Left ventricle myocardium inferior (tissue), 1 donor: Measurements from ENCODE around the gene GOLGA6L25. TPM values are rescaled to one million over a fixed set of nuclear protein-coding genes. Genes with fewer than 3 reads are reported as not detected.
"Not testable (repeated sequence)": the region's sequence is repeated elsewhere in the genome, so short reads cannot be mapped to it uniquely, and the experiment has no call there.

Experiments
- DNase-seq: peaks from one replicate; pipeline ENCODE4 v3.0.0-alpha.2; 2020
- H3K27ac ChIP-seq: fragments of 200-600 bp; replicated peaks from 2 replicates; pipeline ENCODE4 v1.8.0; 2021
- H3K27me3 ChIP-seq: fragments of 200-600 bp; 2 replicates; pipeline ENCODE4 v1.8.0; 2021; ENCODE audit warnings: low read depth
- H3K36me3 ChIP-seq: fragments of 200-600 bp; 2 replicates; pipeline ENCODE4 v1.8.0; 2021
- H3K4me1 ChIP-seq: fragments of 200-600 bp; 2 replicates; pipeline ENCODE4 v1.8.0; 2021
- H3K4me3 ChIP-seq: fragments of 200-600 bp; 2 replicates; pipeline ENCODE4 v1.8.0; 2021; ENCODE audit warnings: mild to moderate bottlenecking, moderate library complexity
- H3K9me3 ChIP-seq: fragments of 200-600 bp; replicated peaks from 2 replicates; pipeline ENCODE4 v1.8.0; 2021
- intact Hi-C: fragments of 100-400 bp; cut with micrococcal nuclease; formaldehyde crosslinking; loops from one replicate; pipeline ENCODE4 v1.11.0; 2022
- long read RNA-seq: library from polyadenylated mRNA; unstranded; transcript quantifications from one replicate; pipeline ENCODE4 v2.0.0, GENCODE V29; 2021
- total RNA-seq: library from RNA; stranded (reverse); fragmentation: NEBNext Ultra II Directional; extraction: Animal tissue kit (Norgen Biotek cat#: 25700); gene quantifications from one replicate; pipeline ENCODE4 v1.2.1, GENCODE V29; 2021
- donor health status: DM: no; HTN: yes; CAD: no; lungs with severe emphysema.

GOLGA6L25 gene, protein sequence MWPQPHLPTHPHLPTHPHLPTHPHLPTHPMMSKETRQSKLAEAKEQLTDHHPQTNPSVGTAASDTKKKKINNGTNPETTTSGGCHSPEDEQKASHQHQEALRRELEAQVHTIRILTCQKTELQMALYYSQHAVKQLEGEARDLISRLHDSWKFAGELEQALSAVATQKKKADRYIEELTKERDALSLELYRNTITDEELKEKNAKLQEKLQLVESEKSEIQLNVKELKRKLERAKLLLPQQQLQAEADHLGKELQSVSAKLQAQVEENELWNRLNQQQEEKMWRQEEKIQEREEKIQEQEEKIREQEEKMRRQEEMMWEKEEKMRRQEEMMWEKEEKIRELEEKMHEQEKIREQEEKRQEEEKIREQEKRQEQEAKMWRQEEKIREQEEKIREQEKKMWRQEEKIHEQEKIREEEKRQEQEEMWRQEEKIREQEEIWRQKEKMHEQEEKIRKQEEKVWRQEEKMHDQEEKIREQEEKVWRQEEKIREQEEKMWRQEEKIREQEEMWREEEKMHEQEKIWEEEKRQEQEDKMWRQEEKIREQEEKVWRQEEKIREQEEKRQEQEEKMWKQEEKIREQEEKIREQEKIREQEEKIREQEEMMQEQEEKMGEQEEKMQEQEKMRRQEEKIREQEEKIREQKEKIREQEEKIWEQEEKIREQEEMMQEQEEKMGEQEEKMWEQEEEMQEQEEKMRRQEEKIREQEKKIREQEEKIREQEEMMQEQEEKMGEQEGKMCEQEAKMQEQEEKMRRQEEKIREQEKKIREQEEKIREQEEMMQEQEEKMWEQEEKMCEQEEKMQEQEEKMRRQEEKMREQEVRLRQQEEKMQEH
- not detected for total RNA-seq
- long read RNA-seq: 0 reads

DNA sequence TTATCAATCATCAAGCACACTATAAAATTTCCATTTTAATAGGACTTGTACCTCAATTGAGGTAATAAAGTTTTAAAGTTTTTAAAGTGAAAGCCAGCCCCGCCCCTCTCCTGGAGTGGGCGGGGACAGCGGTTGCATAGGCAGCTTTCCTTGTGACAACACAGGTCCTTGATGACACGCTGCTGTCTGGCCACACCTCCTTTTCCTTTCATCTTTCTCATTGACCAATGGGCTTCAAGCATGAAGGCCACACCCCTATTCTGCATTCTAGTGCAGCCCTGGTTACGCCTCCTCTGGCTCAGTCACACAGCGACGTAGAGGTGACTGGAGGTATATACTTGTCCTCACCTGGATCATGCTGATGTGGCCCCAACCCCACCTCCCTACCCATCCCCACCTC, at the start of gene GOLGA6L25:
Gene GOLGA6L25, plus strand, starts transcription at position 301 of the 400 bp plus-strand sequence. Its CDS starts 61 bp downstream, at position 362.
- H3K27me3 ChIP-seq, H3K36me3 ChIP-seq, intact Hi-C loops, H3K9me3 ChIP-seq, H3K4me3 ChIP-seq, DNase-seq, H3K4me1 ChIP-seq, H3K27ac ChIP-seq: not testable (repeated sequence)

DNA sequence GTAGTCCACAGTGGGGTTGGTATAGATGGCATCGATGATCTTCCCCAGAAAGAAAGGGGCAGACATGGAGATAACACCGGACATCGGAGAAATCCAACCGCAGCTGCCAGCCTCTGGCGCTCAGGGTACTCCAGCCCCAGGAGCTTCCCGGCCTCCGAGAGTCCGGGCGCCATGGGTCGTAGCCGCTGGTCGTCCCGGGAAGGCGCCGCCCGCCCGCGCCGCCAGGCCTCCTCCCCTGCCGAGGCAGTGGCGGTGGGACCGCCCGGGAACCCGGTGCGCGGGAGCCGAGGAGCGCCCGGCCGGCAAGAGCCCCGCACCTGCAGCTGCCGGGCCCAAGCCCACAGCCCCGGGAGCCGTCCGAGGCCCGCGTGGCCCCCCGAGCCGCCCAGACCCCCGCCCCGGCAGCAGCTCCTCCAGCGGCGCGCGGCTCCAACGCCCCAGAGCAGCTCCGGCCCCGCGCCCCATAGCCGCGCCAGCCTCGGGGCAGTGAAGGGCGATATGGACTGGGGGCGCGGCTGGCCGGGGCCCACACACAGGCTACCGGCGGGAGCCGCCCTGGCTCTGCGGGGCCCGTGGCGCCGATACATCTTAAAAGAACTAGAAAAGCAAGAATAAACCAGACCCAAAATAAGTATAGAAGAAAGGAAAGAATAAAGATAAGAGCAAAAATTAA, 45.0 kb upstream of the GOLGA6L25 start:
- not testable (repeated sequence) for H3K27ac ChIP-seq
- H3K4me3 ChIP-seq: peak overlapping the region; percentile 37

DNA sequence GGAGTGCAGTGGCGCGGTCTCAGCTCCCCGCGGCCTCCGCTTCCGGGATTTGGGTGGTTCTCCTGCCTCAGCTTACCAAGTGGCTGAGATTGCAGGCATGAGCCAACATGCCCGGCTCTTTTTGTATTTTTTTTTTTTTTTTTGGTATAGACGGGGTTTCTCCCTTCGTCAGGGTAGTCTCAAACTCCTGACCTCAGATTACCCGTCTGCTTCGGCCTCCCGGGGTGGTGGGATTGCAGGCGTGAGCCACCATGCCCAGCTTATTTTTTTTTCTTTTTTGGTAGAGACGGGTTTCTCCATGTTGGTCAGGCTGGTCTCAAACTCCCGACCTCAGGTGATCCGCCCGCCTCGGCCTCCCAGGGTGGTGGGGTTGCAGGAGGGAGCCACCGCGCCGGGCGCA, 39.2 kb upstream of the GOLGA6L25 start:
- not testable (repeated sequence) for H3K9me3 ChIP-seq, H3K4me1 ChIP-seq, H3K36me3 ChIP-seq

More for the DNA sequence above, 45.0 kb upstream of the GOLGA6L25 start:
- H3K4me1 ChIP-seq, intact Hi-C loops, H3K27me3 ChIP-seq, H3K9me3 ChIP-seq, H3K36me3 ChIP-seq: not testable (repeated sequence)
- DNase-seq: peak; percentile 2

DNA sequence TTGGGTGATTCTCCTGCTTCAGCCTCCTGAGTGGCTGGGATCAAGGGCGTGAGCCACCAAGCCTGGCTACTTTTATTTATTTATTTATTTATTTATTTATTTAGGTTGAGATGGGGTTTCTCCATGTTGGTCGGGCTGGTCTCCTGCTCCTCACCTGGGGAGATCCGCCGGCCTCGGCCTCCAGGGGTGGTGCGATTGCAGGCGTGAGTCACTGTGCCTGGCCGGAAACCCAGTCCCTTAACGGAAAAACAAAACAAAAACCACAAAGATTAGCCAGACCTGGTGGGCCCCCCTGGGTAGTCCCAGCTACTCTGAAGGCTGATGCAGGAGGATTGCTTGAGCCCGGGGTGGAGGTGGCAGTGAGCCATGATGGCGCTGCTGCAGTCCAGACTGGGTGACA, 38.2 kb upstream of the GOLGA6L25 start:
- H3K4me1 ChIP-seq, H3K36me3 ChIP-seq, intact Hi-C loops, DNase-seq, H3K4me3 ChIP-seq, H3K27me3 ChIP-seq, H3K9me3 ChIP-seq, H3K27ac ChIP-seq: not testable (repeated sequence)

More for the DNA sequence above, 39.2 kb upstream of the GOLGA6L25 start:
- DNase-seq, H3K27ac ChIP-seq, H3K4me3 ChIP-seq, intact Hi-C loops, H3K27me3 ChIP-seq: not testable (repeated sequence)

DNA sequence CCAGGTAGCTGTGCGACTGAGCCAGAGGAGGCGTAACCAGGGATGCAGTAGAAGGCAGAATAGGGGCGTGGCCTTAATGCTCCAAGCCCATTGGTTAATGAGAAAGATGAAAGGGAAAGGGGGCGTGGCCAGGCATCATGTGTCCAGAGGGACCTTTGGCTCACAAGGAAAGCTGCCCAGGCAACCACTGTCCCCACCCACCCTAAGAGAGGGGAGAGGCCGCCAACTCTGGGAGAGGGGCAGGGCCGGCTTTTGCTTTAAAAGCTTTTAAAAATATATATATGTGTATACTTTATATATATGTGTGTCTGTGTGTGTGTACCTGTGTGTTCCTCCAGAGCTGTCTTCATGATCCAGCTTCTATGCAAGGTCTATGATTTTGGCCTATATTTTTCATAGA, 20.4 kb upstream of the GOLGA6L25 start, which contains the start of gene GOLGA8G:
Gene GOLGA8G, minus strand, starts transcription at position 18 of the 400 bp plus-strand sequence. CDS start 62 bp downstream, outside the sequence.
- H3K4me3 ChIP-seq, H3K9me3 ChIP-seq, H3K27me3 ChIP-seq, H3K36me3 ChIP-seq, H3K4me1 ChIP-seq, intact Hi-C loops, DNase-seq, H3K27ac ChIP-seq: not testable (repeated sequence)

DNA sequence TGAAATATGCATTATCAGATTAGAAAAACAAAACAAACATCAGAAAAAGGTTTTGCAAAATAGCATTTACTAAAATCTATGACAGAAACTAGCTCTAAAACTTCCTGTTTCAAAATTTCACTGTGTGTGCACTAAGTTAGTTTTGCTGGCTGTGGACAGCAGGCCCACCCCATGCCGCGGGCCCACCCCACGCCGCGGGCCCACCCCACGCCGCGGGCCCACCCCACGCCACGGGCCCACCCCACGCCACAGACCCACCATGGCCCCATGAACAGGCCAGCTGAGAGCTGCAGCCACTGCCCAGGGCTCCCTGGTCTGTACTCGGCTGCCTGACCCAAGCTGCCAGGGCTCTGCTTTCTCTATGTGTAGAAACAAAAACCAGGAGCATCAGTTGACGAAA, 20.0 kb downstream of the GOLGA6L25 start:
- H3K27me3 ChIP-seq, H3K4me3 ChIP-seq, H3K36me3 ChIP-seq, intact Hi-C loops, DNase-seq, H3K4me1 ChIP-seq, H3K27ac ChIP-seq, H3K9me3 ChIP-seq: not testable (repeated sequence)

DNA sequence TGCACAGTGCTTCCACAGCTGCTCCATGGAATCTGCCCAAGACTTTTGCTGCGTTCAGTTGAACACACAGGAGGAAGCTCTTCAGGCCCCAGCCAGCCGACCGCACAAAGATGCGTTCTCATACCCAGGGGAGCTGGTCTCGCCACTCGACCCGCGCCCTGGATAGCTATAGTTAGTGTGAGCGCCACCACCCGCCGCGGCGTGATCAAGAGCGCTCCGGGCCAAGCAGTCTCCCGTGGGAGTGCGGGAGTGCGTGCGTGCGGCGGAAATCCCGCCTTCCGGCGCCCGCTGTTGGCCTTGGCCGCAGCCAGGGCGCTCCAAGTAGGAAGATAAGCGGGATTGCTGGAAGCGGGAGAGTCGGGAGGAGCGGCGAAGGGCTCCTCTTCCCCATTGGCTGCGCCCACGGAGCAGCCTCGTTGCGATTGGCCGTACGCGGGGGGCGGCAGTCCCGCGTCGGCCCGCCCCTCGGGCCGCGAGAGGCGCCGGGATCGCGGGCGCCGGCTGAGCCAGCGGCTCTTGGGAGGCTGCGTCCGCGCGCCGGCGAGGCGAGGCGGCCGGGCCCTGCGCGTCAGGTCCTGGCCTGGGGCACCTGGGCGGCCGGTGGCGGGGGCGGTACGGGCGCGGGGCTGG, 35.7 kb downstream of the GOLGA6L25 start:
- H3K4me1 ChIP-seq, H3K36me3 ChIP-seq, DNase-seq, H3K27me3 ChIP-seq, H3K9me3 ChIP-seq, intact Hi-C loops: not testable (repeated sequence)
- peak overlapping the region; percentile 57 for H3K4me3 ChIP-seq
- H3K27ac ChIP-seq: peak overlapping the region; percentile 58

DNA sequence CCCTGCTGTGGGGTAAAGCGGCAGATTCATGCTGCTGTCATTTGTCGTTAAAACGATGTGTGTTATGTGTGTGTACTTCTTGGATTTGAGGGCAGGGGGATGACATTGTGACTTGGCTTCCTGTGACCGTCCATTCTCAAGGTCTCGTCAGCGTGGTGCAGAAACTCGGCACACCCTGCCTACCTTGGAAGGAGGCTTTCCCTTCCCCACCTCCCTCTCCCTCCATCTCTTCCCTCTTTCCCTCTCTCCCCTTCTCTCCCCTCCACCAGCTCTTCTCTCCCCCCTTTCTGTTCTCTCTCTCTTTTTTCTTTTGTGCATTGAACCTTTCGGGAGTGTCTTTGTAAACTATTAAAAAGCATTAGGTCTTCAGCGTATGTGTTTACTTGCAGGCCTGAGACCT, 36.4 kb downstream of the GOLGA6L25 start:
- Histone ChIP-seq H3K27ac (peak overlapping the region; percentile 60), H3K4me3 (peak overlapping the region; percentile 61)

DNA sequence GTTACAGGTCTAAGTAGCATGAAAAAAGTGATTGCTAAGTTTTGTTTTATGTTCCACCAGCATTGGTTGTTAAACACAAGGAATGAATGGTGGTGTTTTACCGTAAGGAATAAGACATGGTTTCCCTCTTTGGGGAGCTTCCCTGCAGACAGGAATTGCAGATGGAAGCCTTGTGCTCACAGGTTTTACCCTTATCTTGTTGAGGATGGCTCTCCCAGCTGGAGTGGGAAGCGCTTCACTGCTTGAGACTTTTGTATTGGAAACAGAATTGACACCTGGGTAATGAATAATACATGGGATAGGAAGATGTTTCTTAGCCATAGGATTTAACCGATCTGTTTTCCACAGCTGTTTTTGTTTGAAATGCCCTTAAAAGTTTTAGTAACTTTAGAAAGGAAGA, 39.0 kb downstream of the GOLGA6L25 start:
- H3K4me1 ChIP-seq, H3K9me3 ChIP-seq, DNase-seq, intact Hi-C loops, H3K36me3 ChIP-seq, H3K27ac ChIP-seq, H3K4me3 ChIP-seq, H3K27me3 ChIP-seq: not testable (repeated sequence)

More for the DNA sequence above, 36.4 kb downstream of the GOLGA6L25 start:
- DNase-seq, H3K27me3 ChIP-seq, H3K36me3 ChIP-seq, H3K9me3 ChIP-seq, H3K4me1 ChIP-seq, intact Hi-C loops: not testable (repeated sequence)

DNA sequence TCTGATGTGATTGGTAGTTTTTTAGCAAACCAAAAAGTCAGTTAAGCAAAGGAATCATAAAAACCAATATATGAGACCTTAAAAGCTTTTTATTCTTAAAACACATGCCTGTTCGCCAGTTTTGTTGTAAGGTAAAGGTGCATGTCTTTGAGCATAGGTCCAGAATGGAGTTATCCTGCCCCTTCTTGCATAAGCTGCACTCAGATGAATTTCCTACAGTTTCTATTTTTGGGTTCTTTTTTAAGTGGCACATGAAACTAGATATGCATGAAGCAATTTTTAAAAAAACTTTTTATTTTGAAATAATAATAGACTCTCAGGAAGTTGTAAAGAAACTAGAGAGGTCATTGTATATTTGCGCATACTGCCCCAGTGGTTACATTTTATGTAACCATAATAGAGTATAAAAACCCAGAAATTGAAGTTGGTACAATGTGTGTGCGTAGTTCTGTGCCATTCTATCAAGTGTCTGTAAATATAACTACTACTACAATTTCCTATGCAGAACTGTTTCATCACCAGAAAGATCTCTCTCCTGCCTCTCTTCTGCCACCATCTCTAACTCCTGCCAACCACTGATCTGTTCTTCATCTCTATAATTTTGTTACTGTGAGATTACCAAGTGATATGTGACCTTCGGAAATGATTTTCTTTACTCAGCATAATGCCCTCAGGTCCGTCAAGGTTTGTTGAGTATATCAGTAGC, 40.2 kb downstream of the GOLGA6L25 start:
- DNase-seq, intact Hi-C loops, H3K27me3 ChIP-seq, H3K27ac ChIP-seq, H3K36me3 ChIP-seq, H3K4me3 ChIP-seq, H3K4me1 ChIP-seq, H3K9me3 ChIP-seq: not testable (repeated sequence)

DNA sequence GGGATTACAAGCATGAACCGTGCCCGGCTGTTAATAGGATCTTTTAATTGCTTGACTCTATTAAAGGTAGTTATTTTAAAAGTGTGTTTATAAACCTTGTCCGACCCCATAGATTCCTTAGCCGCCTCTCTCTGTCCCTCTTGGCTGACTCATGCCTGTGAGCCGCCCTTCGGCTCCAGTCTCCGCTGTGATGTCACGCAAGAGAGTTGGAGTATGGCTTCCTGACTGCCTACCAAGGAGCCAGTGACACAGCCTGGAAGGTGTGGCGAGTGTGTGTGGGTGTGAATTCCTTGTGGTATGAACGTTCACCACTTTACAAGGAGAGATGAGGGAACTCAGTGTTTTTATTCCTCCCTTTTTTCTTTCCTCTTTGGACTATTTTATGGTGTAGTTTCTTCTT, 44.1 kb downstream of the GOLGA6L25 start:
- H3K4me3 ChIP-seq, DNase-seq, intact Hi-C loops, H3K36me3 ChIP-seq, H3K9me3 ChIP-seq, H3K27ac ChIP-seq, H3K4me1 ChIP-seq, H3K27me3 ChIP-seq: not testable (repeated sequence)

DNA sequence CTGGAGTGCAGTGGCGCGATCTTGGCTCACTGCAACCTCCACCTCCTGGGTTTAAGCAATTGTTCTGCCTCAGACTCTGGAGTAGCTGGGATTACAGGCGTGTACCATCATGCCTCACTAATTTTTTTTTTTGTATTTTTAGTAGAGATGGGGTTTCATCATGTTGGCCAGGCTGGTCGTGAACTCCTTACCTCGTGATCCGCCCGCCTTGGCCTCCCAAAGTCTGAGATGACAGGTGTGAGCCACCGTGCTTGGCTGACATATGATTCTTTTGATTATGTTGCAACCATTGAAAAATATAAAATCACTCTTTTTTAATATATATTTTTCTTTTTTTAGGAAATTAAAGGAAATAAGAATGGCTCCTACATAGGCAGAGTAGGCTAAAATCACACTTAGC, 44.8 kb downstream of the GOLGA6L25 start:
- H3K9me3 ChIP-seq, H3K27ac ChIP-seq, H3K4me1 ChIP-seq, H3K27me3 ChIP-seq, H3K36me3 ChIP-seq, DNase-seq, intact Hi-C loops, H3K4me3 ChIP-seq: not testable (repeated sequence)
